Measurements from ENCODE around the gene JAK3. TPM values are rescaled to one million over a fixed set of nuclear protein-coding genes. Genes with fewer than 3 reads are reported as not detected.

The JAK3 gene
- total RNA-seq, 4 donors from 2014 or later: 1.9 to 18.0 (median 8.3) TPM

DNA sequence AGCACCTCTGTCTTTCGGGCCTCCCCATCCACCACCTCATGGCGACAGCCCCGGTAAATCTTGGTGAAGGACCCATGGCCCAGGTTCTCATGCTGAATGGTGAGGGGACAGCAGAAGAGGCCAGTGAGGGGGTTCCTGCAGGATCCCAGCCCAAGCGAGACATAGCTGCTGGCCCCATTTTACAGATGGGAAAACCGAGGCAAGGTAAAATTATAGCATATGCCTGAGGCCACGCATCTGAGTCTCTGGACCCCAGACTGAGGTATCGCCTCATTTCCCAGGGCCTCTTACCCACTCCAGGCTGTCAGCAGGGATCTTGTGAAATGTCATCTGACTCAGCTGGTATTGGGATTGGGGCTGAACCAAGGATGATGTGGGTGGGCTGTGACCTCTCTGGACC lies 9.8 kb downstream of the JAK3 start:
- Histone ChIP-seq H3K4me1 (peaks cover 0 to 17% (median 4%) of the 10 kb centered on the region in 4 donors), H3K27ac (no peak overlapping the region), H3K9me3 (no peaks in the 10 kb centered on the region), H3K27me3 (peaks cover 0 to 32% of the 10 kb centered on the region in 2 donors), H3K4me3 (no peak overlapping the region), H3K36me3 (peaks cover 0 to 6% (median 0%) of the 10 kb centered on the region in 3 donors)
- TF ChIP-seq POLR2A (IDR thresholded peaks at IDR 0.05): no peak
- TF ChIP-seq, protein P1, sequence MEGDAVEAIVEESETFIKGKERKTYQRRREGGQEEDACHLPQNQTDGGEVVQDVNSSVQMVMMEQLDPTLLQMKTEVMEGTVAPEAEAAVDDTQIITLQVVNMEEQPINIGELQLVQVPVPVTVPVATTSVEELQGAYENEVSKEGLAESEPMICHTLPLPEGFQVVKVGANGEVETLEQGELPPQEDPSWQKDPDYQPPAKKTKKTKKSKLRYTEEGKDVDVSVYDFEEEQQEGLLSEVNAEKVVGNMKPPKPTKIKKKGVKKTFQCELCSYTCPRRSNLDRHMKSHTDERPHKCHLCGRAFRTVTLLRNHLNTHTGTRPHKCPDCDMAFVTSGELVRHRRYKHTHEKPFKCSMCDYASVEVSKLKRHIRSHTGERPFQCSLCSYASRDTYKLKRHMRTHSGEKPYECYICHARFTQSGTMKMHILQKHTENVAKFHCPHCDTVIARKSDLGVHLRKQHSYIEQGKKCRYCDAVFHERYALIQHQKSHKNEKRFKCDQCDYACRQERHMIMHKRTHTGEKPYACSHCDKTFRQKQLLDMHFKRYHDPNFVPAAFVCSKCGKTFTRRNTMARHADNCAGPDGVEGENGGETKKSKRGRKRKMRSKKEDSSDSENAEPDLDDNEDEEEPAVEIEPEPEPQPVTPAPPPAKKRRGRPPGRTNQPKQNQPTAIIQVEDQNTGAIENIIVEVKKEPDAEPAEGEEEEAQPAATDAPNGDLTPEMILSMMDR (IDR thresholded peaks at IDR 0.05): no peak
- no peak for TF ChIP-seq EP300 (IDR thresholded peaks at IDR 0.05)
- no peak for DNase-seq (ENCODE audit: low spot score in 2 of 2)
- WGBS, 2 donors: 95 to 97% methylated on average over 7 of the region's 7 CpGs

GRCh38 chr19:17836530-17836929 lies 11.3 kb downstream of the JAK3 start:
- Histone ChIP-seq H3K27ac (no peak overlapping the region), H3K4me1 (peaks cover 0 to 7% (median 2%) of the 10 kb centered on the region in 4 donors), H3K36me3 (peaks cover 0 to 6% (median 2%) of the 10 kb centered on the region in 3 donors), H3K4me3 (no peak overlapping the region), H3K9me3 (no peaks in the 10 kb centered on the region), H3K27me3 (peaks cover 0 to 31% of the 10 kb centered on the region in 2 donors)
- no peak for TF ChIP-seq EP300 (IDR thresholded peaks at IDR 0.05)
- TF ChIP-seq, protein P1 (IDR thresholded peaks at IDR 0.05): no peak
- no peak for TF ChIP-seq POLR2A (IDR thresholded peaks at IDR 0.05)
- no peak for DNase-seq (ENCODE audit: low spot score in 2 of 2)
- WGBS, 2 donors: 69 to 71% methylated on average over 4 of the region's 4 CpGs

GRCh38 chr19:17835182-17836006 lies 12.4 kb downstream of the JAK3 start:
- Histone ChIP-seq H3K4me3 (no peak overlapping the region), H3K4me1 (peaks cover 0 to 9% (median 0%) of the 10 kb centered on the region in 4 donors), H3K27me3 (peaks cover 0 to 31% of the 10 kb centered on the region in 2 donors), H3K9me3 (no peaks in the 10 kb centered on the region), H3K27ac (no peak overlapping the region), H3K36me3 (peaks cover 0 to 6% (median 4%) of the 10 kb centered on the region in 3 donors)
- DNase-seq (ENCODE audit: low spot score in 2 of 2): no peak
- WGBS, 2 donors: 73 to 81% methylated on average over 8 of the region's 8 CpGs
- TF ChIP-seq, protein P1 (IDR thresholded peaks at IDR 0.05): no peak
- TF ChIP-seq EP300 (IDR thresholded peaks at IDR 0.05): no peak
- TF ChIP-seq POLR2A (IDR thresholded peaks at IDR 0.05): no peak

- no peak for DNase-seq (ENCODE audit: low spot score in 2 of 2)
- WGBS, 2 donors: 64 to 83% methylated on average over 20 to 27 of the region's 27 CpGs
- Histone ChIP-seq H3K36me3 (peaks cover 0 to 6% (median 4%) of the 10 kb centered on the region in 3 donors), H3K9me3 (no peaks in the 10 kb centered on the region), H3K4me1 (peaks cover 0 to 16% (median 0%) of the 10 kb centered on the region in 4 donors), H3K4me3 (no peak overlapping the region), H3K27me3 (peaks cover 0 to 34% of the 10 kb centered on the region in 2 donors), H3K27ac (no peak overlapping the region)
- no peak for TF ChIP-seq POLR2A (IDR thresholded peaks at IDR 0.05)
Observed at GRCh38 chr19:17834350-17835181, 13.2 kb downstream of the JAK3 start.

GRCh38 chr19:17832443-17833208 lies 15.2 kb downstream of the JAK3 start:
- peaks cover 0 to 16% (median 0%) of the 10 kb centered on the region in 4 donors for H3K4me1 ChIP-seq
- H3K27ac ChIP-seq: no peak overlapping the region
- H3K9me3 ChIP-seq: no peaks in the 10 kb centered on the region
- no peak for TF ChIP-seq POLR2A (IDR thresholded peaks at IDR 0.05)
- TF ChIP-seq EP300 (IDR thresholded peaks at IDR 0.05): no peak
- TF ChIP-seq, protein P1 (IDR thresholded peaks at IDR 0.05): no peak
- no peak for DNase-seq (ENCODE audit: low spot score in 2 of 2)
- H3K4me3 ChIP-seq: no peak overlapping the region
- H3K27me3 ChIP-seq: peaks cover 0 to 51% of the 10 kb centered on the region in 2 donors
- peaks cover 0 to 4% (median 0%) of the 10 kb centered on the region in 3 donors for H3K36me3 ChIP-seq
- WGBS, 2 donors: 80 to 85% methylated on average over 14 to 16 of the region's 17 CpGs

Measured in tibial nerve (tissue), 4 donors.